PC-9 (cell line): ENCODE data around the gene VWA3A.

Source experiments
- CTCF ChIP-seq: fragments of 200-600 bp; sonication (generic); conservative IDR thresholded peaks from 2 replicates; pipeline ENCODE4 v1.6.1; 2017; ENCODE audit warnings: mixed run types, antibody characterized with exemption, mild to moderate bottlenecking, moderate library complexity
- EZH2 ChIP-seq: fragments of 200-600 bp; sonication (generic); IDR thresholded peaks from 2 replicates; pipeline ENCODE4 v1.8.0; 2017; ENCODE audit warnings: antibody characterized with exemption, low read depth

DNA sequence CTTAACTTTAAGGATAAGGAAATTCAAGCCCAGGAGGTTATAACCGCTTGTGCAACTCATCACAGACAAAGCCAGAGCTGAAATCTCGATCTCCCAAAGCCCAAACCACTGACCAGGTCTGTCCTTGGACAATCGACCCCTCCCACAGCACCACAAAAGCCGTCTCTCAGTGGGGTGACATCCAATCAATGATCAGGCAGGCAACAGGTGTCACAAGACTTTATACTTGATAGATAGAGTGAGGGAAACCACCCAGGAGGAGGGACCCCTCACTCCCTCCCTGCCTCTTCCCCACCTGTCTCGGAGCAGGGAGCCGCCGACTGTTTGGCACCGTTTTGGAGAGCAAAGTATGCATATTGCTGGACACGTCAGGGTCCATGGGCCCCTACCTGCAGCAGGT, 55.5 kb downstream of the VWA3A start:
- TF ChIP-seq CTCF, result no peak
- TF ChIP-seq EZH2, result no peak
